Endometrium (tissue), 2 donors: ENCODE results near the gene FXYD4.

Source experiments
- FAIRE-seq: peaks from 2 replicates; lab custom pipeline; 2012; peaks lifted over from hg19 to GRCh38; lab: Jason Lieb, UNC
- donor health status: control.
- donor health status: control.

The FXYD4 gene

DNA sequence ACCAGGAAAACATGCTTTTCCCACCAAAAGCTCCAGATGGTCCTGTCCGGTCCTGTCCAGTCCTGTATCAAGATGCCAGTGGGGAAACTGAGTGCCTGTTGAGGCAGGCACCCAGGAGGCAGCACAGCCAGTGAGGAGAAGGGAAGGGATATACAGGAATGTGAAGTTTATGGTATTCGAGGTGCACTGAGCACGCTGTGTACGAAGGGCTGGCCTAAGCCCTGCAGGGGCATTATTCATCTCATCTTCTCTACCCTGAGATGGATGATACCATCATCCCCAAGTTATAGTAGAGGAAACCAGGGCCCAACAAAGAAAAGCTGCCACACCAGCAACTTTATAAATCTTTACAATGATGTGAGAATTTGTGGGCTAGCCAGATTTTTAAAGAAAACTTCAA, 23.4 kb upstream of the FXYD4 start:
- FAIRE-seq, result no peak

DNA sequence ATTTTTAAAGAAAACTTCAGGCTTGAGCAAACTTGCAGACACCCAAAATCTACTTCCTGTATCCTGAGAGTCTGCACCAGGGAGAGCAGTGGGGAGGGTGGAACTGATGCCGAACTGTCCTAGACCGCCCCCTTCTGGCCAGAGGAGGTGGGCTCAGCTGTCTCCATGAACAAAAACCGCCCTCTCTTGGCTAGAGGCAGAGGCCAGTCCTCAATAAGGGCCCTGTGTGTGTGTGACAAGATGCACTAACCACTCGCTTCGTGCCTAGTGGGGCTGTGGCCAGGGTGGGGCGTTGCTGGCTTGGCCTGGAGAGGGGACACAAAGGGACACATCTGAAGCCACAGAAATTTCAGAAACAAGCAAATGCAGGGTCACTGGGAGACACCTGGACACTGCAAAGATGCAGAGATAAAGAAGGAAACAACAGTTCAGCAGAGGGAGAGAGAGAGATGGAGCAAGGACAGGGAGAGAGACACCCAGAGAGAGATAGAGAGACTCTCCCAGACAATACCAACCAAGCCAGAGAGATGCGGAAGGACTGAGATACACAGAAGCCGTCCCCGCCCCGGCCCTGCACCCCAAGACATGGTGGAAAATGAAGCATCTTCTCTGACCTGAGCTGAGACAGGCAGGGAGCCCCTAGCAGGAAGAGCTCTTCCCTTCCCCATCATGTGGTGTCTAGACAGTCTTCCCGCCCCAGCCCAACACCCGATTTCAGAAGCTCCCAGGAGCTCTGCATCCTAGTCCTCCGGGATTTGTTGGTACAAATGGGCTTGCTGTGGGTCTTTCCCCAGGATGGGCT, 22.7 kb upstream of the FXYD4 start:
- no peak for FAIRE-seq

DNA sequence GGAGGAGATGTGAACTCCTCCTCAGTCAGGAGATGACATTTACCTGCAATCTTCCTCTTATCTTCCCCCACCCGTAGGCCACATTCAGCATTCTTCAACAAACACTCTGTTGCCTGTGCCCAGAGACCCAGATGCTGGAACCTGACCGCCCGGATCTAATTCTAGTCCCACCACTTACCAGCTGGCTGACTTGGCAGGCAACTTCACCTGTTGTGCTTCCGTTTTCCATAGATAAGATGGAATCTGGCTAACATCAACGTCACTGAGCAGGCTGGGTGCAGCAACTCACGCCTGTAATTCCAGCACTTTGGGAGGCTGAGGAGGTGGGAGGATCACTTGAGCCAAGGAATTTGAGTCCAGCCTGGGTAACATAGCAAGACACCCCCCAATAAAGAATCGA, 21.3 kb upstream of the FXYD4 start:
- FAIRE-seq, result no peak

DNA sequence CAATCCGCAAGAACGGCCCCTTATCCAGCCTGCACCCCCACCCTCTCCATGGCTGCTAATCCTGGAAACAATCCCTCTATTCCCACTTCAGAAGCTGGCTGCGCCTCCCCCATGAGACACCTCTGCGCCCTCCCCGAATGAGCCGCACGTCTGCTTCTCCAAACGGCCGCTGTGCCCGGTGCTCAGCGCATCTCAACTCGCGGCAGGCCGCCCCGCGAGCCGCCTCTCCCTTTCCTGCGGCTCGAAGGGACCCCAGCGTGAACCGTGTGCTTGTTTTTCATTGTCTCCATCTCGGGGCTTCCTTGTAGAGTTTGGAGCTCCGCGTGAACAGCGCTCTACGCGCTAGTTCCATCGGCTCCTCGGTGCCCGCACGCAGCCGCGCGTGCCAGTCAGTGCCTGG, 20.8 kb upstream of the FXYD4 start:
- no peak for FAIRE-seq

GRCh38 chr10:43351301-43351700, 20.1 kb upstream of the FXYD4 start:
- no peak for FAIRE-seq

DNA sequence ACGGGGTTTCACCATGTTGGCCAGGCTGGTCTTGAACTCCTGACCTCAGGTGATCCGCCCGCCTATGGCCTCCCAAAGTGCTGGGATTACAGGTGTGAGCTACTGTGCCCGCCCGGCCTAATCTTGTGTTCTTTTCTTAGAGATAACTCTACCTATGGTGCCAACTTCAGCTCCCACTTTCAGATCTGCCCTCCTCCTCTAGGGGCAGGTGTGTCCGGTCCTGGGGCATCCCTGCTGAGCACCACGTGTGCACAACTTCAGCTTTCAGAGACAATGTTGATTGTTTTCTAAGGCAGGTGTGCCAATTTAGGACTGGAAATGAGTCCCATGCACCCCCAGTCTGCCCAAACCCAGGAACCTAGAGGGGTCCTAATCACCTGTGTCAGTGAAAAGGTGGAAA, 18.5 kb upstream of the FXYD4 start:
- FAIRE-seq, result no peak

- FAIRE-seq, result no peak
These were observed 17.7 kb upstream of the FXYD4 start for GRCh38 chr10:43353495-43354329.

DNA sequence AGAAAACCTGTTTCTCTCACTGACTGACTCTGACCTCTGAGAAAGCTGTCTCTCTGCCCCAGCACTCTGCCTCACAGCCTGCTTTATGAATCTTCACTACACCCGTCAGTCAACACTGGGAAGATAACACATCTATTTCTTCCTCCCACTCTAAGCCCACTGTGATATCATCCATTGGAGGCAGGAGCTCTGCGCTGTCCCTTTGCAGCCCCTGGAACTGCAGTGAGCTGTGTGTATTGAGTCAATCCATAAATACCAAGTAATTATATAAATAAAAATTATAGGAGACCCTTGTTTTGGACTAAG, 17.2 kb upstream of the FXYD4 start:
- no peak for FAIRE-seq

DNA sequence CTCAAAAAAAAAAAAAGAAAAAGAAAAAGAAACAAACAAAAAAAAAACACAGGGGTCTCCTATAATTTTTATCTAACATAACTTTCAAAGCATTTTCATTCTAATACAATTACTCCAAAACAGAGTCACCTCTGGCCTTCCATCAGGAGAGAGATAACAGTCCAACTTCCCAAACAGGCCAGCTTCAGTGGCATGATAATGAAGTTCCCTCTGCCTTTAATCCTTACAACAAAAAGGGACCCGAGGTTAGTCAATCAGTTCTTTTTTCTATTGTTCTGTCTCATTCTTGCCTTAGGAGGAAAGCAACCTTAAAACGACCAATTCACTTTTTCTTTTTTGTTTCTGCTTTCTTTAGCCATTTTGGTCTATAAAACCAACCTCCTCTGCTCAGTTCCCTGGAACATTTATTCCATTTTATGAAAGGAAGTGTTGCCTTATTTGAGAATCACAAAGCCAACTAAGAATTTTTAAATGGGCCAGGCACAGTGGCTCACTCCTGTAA, 16.5 kb upstream of the FXYD4 start:
- no peak for FAIRE-seq

GRCh38 chr10:43355749-43356371, 15.6 kb upstream of the FXYD4 start:
- FAIRE-seq, result peak; percentile 12

DNA sequence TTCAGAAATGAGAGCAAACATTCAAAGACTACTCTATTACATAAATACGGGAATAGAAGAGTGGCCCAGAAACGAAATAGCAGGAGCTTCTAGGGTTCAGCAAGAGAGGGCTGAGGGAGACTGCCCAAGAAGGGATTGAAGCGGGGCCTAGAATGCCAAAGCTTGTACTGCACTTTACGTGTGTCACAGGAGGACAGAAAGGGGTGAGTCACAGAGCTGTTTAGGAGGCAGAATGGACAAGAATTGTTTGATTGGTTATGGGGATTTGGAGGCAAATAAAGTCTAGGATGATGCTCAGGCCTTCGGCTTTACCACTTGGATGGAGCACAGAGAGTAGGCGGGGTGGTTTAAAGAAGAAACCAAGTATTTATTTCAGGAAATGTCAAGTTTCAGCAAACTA, 11.3 kb upstream of the FXYD4 start:
- no peak for FAIRE-seq

DNA sequence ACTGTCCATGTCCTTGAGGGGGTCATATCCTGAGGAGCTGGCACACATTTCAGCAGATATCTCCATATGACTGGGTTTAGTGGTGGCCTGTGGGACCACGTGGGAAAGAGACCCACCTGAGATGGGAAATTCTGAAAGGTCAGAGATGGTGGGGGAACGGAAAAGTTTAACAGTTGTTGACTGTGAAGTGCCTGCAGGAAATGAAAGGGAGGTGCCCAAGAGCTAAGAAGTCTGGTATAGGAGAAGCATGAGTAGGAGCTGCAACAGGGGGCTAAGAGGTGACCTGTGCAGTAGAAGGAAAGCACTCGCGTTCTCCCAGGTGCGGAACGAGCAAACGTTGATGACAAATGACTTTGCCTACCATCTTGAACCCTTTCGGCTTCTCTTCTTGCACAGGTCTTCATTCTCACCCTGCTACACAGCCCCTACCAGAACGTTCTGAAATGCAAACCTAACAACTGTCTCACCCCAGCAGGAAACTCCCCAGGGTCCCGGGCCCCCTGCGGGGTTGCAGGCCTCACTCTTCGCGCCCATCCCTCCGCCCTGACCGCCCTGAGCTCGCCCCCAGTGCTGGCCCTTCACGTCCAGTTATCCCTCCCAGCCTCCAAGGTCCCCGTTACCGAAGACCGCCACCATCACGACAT, 9.8 kb upstream of the FXYD4 start:
- FAIRE-seq, result no peak

GRCh38 chr10:43362191-43362839, 9.1 kb upstream of the FXYD4 start:
- peak; percentile 93 for FAIRE-seq

GRCh38 chr10:43365001-43365400, 6.4 kb upstream of the FXYD4 start:
- FAIRE-seq, result no peak

DNA sequence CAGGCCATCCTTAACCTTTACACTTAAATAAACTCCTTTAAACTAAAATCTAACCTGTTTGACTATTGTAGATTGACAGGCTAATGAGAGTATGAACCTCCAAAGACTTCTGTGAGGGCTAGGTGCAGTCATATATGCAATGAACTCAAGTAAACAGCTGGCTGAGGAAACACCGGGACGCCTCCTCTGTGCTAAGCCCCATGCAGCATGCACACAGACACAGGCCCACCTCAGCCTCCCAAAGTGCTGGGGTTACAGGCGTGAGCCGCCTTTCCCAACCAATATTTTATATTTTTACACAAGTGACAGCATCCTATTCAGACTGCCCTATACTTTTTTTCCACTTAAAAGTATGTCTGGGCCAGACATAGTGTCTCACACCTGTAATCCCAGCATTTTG, 1.5 kb upstream of the FXYD4 start:
- FAIRE-seq, result no peak

GRCh38 chr10:43370671-43371215, 693 bp upstream of the FXYD4 start:
- no peak for FAIRE-seq

GRCh38 chr10:43372765-43373361, 1.4 kb downstream of the FXYD4 start:
- no peak for FAIRE-seq

GRCh38 chr10:43373461-43373860, 2.0 kb downstream of the FXYD4 start:
- FAIRE-seq, result no peak

GRCh38 chr10:43374194-43374593, 2.8 kb downstream of the FXYD4 start:
- FAIRE-seq, result no peak

GRCh38 chr10:43375401-43376020, 4.1 kb downstream of the FXYD4 start:
- no peak for FAIRE-seq
